NCI-H187 (cell line): ENCODE data around the gene TMPRSS11A.

Experiments used
- DNase-seq, 2 experiments: peaks; one replicate each; lab custom pipeline; 2025; lab: John Stamatoyannopoulos, UW

The TMPRSS11A gene

DNA sequence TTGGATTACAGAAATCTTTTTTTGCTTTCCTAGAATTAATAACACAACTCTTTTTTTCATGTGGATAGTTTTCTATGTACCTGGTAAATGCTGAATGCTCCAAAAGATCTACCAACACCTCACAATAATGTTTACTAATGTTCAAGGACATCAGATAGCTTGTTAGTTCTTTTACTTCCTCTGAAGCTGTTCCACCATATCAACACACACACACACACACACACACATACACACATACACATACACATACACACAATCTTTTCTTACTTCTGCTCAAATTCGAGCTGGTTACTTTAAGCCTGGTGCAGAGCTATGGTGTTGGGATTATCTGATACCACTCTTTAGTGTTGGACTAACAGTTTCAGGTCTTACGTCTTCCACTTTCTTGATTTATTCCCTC lies 51.2 kb downstream of the TMPRSS11A start:
- DNase-seq, result no peak

DNA sequence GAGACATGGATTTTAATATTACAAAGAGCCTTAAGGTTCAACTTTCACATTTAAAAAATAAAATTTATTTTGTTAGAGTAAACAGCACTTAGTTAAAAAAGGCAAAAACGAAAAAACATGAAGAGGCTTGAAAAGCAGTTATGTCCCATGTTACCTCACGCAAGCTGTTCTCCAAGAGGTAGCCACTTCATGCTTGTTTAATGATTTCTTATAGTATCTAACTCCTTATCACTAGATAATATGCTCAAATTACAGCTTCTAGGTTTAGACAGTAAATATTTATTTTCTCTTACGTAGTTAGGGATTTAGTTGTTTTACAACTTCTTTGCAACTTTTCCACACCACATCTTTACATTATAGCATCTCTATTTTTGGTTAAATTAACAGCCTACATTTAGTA lies 51.7 kb downstream of the TMPRSS11A start:
- no peak for DNase-seq

DNA sequence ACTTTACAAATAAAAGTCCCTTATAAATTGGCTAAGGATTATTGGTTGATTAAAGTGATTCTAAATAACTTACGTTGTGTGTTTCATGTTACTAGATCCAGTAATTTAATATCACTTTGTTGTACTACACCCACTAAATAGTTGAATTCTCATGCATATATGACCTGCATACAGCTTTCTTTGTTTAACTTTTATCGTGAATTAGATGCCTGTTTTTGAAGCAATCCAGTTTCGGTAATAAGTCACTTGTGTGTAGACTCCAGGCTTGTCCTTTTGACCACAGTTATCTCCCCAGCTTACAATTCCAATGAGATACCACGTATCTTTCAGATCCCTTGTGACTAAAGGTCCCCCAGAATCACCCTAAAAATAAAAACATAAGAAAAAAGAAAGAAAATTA lies 52.2 kb downstream of the TMPRSS11A start:
- no peak for DNase-seq

DNA sequence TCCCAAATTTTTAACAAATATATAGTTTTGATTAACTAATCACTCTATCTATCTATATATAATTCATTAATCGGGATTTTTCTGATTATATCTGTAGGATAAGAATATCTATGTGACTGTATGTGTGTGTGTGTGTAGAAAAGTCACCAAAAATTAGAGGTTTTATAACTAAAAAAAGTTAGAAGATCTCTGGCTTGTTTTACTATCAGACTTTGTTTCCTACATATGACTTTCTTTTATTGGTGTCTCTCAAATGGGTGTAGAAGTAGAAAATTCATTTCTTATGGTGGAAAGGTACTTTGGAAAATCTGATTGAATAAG lies 52.7 kb downstream of the TMPRSS11A start:
- no peak for DNase-seq

DNA sequence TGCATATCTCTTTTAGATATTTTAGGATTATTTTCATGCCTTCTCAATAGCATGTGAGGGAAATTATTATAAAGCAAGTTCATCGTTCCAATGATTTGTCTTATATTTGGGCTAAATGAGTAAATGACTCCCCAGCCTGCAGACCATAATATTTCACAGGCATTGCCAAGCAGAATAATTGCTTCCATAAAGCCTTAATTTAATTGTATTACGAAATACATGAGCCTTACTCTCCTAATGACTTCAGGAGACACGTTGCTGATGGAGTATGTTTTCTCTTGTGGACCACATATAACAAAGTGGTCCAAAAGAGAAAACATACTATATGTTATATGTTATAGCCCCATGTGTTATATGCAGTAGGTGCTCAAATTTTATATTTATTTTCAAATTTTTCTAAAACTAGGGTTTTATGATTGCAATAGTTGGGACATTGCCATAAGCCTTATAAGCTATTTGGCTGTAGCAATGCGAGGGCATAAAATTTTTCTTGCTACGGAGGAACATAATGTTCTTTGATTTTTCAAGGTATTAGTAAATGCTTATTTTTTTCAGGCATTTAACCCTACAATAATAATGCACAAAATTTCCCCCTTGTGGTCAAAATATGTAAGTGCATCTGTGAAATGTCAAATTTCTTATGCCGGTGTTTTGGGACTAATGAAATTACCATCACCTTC lies 53.2 kb downstream of the TMPRSS11A start:
- DNase-seq, result no peak

DNA sequence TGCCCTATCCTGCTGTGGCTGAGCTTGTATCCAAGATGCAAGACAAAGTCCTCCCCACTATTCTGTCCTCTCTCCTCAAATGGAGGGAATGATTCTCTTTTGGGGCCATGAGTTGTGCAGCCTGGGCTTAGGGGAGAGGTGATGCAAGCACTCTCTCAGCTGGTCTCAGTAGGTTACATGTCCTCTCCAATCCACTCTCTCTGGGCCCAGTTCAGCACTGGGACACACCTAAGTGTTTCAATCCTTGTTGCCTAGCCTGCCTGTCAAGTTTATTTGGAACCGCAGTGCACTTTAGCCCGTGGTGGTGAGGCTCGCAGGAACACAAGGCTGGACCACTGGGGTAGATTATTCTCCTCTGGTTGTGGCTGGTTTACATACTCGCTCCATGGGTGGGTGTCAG lies 55.6 kb downstream of the TMPRSS11A start:
- DNase-seq, result no peak

DNA sequence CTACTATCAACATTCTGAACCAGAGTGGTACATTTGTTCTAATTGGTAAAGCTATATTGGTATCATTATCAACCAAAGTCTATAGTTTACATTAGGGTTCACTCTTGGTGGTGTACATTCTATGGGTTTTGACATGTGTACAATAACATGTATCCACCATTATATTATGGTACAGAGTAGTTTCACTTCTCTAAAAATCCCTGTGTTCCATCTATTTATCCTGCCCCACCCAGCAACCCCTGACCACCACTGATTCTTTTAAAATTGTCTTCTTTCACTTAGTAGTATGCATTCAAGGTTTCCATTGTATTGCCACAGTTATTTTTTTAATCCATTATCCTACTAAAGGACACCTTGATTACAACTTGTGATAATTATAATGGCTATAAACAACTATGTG lies 64.2 kb downstream of the TMPRSS11A start:
- no peak for DNase-seq

DNA sequence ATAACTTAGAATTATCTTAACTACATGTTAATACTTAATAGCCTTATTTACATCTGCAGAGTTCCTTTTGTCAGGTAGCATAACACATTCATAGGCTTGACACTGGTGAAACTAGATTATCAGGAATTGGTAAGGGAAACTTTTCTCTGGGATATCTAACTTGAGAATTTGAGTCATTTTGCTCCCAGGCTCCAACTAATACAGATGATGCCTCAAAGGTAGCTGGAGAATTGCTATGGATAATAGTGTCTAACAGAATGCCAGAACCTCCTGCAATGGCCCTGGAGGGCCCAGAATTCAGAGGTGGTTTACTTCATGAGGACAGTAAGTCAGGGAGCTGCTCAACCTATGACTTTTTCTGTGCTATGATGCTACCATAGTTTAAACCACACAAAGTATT lies 65.6 kb downstream of the TMPRSS11A start:
- no peak for DNase-seq

DNA sequence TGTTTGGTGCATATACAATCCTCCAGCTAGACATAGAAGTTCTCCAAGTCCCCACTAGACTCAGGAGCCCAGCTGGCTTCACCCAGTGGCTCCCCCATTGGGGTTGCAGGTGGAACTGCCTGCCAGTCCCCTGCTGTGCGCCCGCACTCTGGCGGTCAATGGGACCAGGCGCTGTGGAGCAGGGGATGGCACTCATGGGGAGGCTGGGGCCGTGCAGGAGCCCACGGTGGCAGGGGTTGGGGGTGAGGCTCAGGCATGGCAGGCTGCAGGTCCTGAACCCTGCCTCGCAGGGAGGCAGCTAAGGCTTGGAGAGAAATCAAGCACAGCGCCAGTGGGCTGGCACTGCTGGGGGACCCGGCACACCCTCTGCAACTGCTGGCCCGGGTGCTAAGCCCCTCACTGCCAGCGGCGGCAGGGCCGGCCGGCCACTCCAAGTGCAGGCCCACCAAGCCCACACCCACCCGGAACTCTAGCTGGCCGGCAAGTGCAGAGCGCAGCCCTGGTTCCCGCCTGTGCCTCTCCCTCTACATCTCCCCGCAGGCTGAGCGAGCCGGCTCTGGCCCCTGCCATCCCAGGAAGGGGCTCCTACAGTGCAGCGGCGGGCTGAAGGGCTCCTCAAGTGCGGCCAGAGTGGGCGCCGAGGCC lies 66.8 kb downstream of the TMPRSS11A start:
- DNase-seq, result no peak

DNA sequence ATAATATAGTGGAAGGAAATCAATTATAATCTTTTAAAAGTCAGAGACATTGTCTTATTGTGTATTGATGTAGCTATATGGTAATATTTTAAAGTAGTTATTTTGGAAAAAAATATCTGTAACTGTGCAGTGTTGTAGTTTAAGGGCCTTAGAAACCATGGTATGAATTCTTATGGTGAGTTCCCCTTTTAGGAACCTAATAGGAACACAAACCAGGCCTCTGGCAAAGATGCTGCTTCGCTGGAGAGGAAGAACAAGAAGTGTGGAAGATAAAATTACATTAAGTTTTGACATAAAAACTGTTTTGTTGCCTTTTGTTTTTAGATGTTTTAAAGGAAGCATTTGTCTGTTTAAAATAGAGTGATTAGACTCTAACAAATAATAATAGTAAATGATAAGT lies 68.6 kb downstream of the TMPRSS11A start:
- no peak for DNase-seq

DNA sequence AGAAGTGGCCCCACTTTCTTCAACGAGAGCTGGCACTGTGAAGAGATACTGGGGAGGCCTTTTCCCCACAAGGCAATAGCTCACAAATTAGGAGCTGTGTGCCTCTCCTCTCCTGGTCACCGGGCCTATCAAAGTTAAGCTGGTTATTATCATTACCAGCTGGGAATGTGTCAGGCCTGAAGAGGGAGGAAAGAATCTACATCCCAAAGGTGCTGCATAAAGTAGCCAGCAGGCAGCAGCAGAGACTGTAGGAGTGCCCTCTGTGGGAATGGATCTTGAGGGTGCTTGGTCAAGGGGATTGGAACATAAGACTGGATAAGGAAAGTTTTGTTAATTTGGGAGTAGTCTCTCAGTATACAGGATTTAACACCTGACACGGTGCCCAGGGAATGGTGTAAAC lies 70.4 kb downstream of the TMPRSS11A start:
- DNase-seq, result no peak

DNA sequence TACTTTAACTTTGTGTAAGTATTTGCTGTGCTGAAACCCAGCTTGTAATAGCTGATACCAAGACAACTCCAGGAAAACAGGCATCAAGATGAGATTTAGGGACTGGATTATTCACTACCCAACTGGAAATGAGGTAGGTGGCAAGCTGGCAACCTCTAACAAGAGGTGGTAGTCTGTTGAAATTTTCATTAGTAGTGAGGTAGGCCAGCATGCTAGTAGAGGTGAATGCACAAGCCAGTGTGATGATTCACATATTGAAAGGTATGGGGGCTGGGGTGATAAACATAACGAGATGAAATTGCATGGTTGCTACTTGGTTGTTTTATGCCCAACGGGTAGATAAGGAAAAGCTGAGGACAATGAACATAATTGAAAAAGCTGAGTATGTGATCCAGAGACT lies 71.0 kb downstream of the TMPRSS11A start:
- DNase-seq, result no peak

DNA sequence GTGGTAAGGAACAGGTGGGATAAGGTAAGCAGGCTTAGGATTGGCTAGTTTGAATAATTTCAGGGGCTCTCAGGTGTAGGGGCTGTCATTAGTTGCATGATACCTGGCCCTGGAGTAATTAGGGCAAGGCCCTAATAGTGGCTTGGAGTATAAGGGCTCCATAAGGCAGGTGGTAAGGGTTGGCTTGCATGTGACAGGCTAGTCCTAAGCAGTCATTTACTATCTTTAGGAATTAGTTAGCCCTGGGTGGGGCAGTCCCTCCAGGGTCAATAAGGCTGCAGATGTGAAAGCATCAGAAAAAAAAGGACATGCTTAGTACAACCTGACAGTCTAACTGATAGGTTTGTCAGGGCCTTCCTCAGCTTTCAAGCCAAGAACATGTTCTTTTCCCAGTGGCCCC lies 71.6 kb downstream of the TMPRSS11A start:
- DNase-seq, result no peak

DNA sequence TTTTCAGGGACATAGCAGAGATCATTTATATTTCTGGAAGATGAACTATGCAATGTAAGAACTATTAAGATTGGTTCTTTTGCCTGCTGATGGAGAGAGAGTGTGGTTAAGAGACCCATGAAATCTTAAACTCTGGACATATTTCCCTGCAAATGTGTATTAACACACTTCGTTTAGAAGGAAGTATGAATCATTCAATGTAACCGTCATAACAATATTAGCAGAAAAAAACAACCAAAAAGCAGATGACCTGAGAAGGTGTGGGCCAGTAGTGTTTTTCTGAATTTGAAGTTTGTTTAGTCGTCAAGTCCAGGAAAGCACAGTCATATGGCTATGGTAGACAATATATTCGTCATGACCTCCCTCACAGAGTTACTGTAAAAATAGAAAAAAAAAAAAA lies 77.0 kb downstream of the TMPRSS11A start:
- DNase-seq, result no peak

DNA sequence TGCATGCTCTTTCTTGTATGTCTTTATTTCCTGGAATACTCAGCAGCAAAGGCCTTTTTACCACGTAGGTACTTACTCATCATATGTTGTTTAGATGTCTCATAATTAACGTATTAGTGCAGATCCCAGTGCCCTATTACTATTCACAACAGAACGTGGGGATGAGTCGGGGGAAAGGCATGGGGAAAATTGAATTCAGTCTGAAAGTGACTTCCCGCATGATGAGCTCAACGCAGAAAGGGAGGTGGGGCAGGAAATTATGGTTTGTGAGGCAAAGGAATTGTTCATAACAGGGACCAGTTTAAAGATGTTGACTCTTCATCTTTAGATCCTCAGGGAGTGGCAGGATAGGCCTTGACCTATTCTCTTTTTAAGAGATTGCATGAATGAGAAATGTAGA lies 77.5 kb downstream of the TMPRSS11A start:
- DNase-seq, result no peak

DNA sequence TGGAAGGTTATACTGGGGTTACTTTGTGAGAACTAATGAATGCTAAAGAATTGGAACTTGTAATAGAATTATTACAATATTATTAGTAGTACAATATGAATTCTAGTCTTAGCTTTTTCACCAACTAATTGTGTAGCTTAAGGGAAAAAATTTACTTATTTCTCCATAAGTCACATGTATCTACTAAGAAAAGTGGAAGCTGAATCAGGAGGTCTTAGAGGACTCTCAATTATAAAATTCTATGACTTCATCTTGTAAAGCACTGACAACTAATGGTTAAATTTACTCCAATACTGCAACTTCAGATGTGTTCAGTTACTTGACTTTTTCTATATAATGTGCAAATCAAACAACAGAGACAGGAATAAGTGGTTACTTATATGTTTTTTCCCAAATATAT lies 78.6 kb downstream of the TMPRSS11A start:
- no peak for DNase-seq

DNA sequence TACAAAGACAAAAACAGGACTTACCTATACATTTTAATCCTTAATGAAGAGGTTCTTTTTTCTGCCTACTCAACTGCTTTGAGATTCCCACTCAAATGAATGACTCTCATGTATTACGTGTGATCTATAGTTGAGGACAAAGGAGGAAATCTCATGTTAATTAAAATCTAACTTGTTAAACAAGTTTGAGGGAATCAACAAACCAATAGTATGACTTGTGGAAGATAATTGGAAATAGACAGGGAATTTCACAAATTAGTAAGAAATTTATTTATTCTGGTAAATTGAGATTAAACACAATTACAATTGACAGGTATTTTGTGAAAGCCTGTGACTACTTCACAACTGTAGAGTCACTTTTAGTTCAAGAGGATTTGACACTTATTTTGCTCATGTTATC lies 79.4 kb downstream of the TMPRSS11A start, which contains the start of gene TMPRSS11D:
TMPRSS11D (minus strand) TSS at position 101 of the 400 bp plus-strand sequence; CDS start at position 32, 69 bp downstream.
- DNase-seq, result no peak

DNA sequence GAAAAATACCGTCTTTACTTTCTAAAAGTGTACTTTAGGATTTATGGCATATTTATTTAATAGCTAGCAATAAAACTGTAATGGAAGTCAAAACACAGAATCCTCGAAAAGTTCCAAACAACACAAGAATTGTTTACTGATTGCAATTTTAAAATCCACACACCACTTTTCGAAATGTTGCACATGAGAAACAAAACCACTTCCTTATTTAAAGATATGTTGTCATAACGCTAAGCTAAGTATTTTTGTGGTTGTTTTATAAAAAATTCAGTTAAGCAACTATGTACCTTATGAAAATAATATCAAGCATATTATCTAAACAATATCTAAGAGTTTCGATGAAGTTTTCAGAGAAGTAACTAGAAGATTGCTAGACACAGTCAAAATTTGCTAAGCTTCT lies 79.8 kb downstream of the TMPRSS11A start:
- DNase-seq, result no peak

DNA sequence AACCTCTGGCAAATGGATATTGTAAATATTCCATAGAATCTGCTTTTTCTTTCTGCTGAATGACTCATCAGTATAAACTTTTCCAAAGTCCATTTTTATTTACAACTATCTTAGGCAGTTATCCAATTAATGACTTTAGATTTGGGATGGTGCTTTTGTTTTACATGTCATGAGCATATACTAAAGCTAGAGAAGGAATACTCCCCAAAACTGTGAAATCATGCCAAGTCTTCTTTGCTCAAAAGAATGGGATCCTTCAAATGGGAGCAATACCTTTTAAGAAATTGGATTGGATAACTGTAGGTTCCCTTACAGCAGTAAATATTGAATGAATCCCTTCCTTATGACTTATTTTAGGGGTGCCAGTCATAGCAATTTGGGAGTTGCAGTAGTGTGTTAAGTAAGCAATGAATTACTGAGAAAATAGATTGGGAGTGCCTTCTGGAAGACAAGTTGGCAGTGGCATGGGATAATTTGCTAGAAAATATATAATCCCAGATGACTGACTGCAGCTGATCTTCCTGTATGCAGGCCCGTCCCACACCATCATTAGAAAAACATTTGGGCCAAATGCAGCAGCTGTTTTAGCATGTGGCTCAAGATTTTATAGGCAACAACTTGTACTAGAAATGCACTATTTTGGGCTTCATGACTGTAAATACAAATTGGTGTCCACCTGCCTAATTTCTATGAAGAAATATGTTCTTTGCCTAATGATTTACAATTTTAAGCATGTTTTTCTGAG lies 82.3 kb downstream of the TMPRSS11A start:
- no peak for DNase-seq

DNA sequence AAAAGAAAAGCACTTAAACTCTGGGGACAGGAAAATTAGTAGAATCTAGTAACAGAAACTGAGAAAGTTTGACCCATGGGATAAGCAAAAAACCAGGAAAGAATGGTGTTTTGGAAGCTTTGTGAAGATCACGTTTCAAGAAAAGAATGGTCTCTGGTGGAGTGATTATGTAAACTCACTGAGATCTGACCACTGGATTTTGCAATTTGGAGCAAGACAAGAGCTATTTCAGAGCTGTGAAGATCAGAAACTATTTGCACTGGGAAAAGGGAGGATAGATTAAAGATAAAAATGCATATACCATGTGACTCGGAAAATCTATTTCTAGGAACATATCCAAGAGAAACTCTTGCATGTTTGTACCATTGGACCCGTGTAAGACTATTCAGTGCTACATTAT lies 83.8 kb downstream of the TMPRSS11A start:
- DNase-seq, result no peak

DNA sequence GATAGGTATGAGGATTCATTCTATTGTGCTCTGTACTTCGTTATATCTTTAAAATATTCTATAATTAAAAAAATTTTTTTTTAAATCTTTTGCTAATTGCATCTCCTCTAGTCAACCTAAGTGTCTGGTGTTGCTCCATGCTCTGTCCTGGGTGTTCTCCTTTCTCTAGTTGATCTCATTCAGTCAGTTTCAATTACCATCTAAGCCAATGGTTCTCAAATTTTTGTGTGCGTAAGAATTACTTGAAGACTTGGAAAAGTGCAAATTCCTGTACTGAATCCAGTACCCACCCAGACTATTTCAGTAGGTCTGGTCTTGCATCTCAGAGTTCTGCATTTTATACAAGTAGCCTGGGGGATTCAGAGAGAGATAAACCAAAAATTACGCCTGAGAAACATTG lies 86.2 kb downstream of the TMPRSS11A start:
- DNase-seq, result no peak

DNA sequence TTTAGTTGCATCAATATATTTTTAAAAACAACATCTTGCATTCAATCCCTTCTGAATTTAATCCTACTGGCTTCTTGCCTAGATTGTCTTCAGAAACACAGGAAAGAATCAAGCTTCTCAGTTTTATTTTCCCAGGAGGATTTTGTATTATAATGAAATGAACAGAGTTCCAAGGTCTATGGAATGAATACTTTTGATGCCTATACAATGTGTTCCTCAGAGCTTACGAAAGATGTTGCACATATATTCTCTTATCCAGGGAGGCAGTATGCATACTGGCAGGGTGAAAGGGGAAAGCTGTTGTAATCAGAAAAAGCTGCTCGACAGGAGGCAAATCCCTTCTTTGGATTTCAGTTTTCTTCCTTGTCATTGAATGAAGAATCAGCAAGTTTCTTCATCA lies 88.3 kb downstream of the TMPRSS11A start:
- DNase-seq, result no peak

DNA sequence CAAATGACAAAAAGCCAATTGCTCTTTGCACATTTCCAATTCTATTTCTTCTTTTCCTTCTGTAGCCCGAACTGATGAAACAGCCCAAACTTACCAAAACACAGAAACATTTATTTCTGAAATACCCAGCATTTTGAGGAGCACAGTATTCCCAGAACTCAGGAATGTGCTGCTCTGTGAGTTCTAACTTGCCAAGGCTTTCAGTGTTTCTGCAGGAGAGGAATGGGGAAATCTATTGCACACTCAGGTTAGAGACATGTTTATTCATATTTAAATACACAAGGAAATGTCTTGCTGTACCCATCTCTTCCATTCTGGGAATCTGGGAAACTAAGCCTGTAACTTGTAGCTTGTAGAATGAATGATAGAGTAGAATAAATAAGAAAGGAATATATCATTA lies 90.2 kb downstream of the TMPRSS11A start:
- no peak for DNase-seq
